Calu3 (cell line): ENCODE results near the gene SGCD. TPM values are rescaled to one million over a fixed set of nuclear protein-coding genes. Genes with fewer than 3 reads are reported as not detected.

Experiments
- BruUV-seq: library from RNA; stranded (reverse); fragments of 400-500 nt; replicated peaks from 2 replicates; lab custom pipeline; 2021; lab: Mats Ljungman, UMichigan
- CTCF ChIA-PET: fragments of 300-600 bp; sonication (Branson Sonifier 250); formaldehyde crosslinking; loops from one replicate; lab custom pipeline; 2022; ENCODE audit warnings: antibody characterized with exemption; lab: Charles Lee
- DNase-seq: peaks from one replicate; pipeline ENCODE4 v3.0.0; 2022
- H3K27ac Mint-ChIP-seq: one replicate; pipeline ENCODE4 v1.8.0; 2022; ENCODE audit warnings: mixed read lengths; ENCODE audit not compliant: unreplicated experiment
- H3K27me3 Mint-ChIP-seq: one replicate; pipeline ENCODE4 v1.8.0; 2022; ENCODE audit warnings: mixed read lengths; ENCODE audit not compliant: unreplicated experiment
- H3K36me3 Mint-ChIP-seq: one replicate; pipeline ENCODE4 v1.8.0; 2022; ENCODE audit warnings: mild to moderate bottlenecking, moderate library complexity, mixed read lengths; ENCODE audit not compliant: insufficient read depth, unreplicated experiment
- H3K4me1 Mint-ChIP-seq: one replicate; pipeline ENCODE4 v1.8.0; 2022; ENCODE audit warnings: mild to moderate bottlenecking, low read depth, mixed read lengths; ENCODE audit not compliant: unreplicated experiment
- H3K4me3 Mint-ChIP-seq: one replicate; pipeline ENCODE4 v1.8.0; 2022; ENCODE audit warnings: mild to moderate bottlenecking, low read depth, moderate library complexity, mixed read lengths; ENCODE audit not compliant: unreplicated experiment
- H3K9me3 Mint-ChIP-seq: one replicate; pipeline ENCODE4 v1.8.0; 2022; ENCODE audit warnings: low read depth, mixed read lengths; ENCODE audit not compliant: unreplicated experiment
- CTCF ChIP-seq: fragments of 200-600 bp; IDR thresholded peaks from one replicate; pipeline ENCODE4 v1.8.0; 2022; ENCODE audit warnings: antibody characterized with exemption; ENCODE audit not compliant: unreplicated experiment
- intact Hi-C: fragments of 100-400 bp; cut with micrococcal nuclease; formaldehyde crosslinking; loops from one replicate; pipeline ENCODE4 v1.10.0; 2022; ENCODE audit not compliant: unreplicated experiment
- total RNA-seq: library from RNA; stranded (reverse); gene quantifications from 2 replicates; pipeline ENCODE4 v1.2.3, GENCODE V29; 2022

The SGCD gene
- total RNA-seq, 1 experiment from 2014 or later = not detected

GRCh38 chr5:156402387-156402921 is 75.5 kb downstream of the SGCD start:
- no peaks in the 10 kb centered on the region for H3K36me3 Mint-ChIP-seq
- intact Hi-C loops = loop anchor here (5.0 kb wide), 1 partner anchor 850 kb away; no protein-coding TSS in a partner anchor

GRCh38 chr5:156405988-156406387 is 79.0 kb downstream of the SGCD start:
- Mint-ChIP-seq H3K9me3 (peaks cover 7% of the 10 kb centered on the region), H3K4me1 (no peaks in the 10 kb centered on the region), H3K36me3 (no peaks in the 10 kb centered on the region), H3K27me3 (peaks cover 20% of the 10 kb centered on the region), H3K27ac (no peak overlapping the region), H3K4me3 (no peak overlapping the region)
- intact Hi-C loops = no loop called here
- BruUV-seq = no TSS peak
- CTCF ChIA-PET = no interaction called here
- DNase-seq = no peak
- TF ChIP-seq CTCF = no peak

More at GRCh38 chr5:156402387-156402921, 75.5 kb downstream of the SGCD start:
- peaks cover 3% of the 10 kb centered on the region for H3K9me3 Mint-ChIP-seq
- no peaks in the 10 kb centered on the region for H3K27me3 Mint-ChIP-seq
- H3K4me1 Mint-ChIP-seq = no peaks in the 10 kb centered on the region
- H3K4me3 Mint-ChIP-seq = no peak overlapping the region
- no TSS peak for BruUV-seq
- TF ChIP-seq CTCF = no peak
- H3K27ac Mint-ChIP-seq = no peak overlapping the region
- DNase-seq = no peak
- CTCF ChIA-PET = no interaction called here

- no peak for TF ChIP-seq CTCF
- no peak for DNase-seq
- no TSS peak for BruUV-seq
- peaks cover 20% of the 10 kb centered on the region for H3K27me3 Mint-ChIP-seq
- H3K36me3 Mint-ChIP-seq = no peaks in the 10 kb centered on the region
- H3K4me3 Mint-ChIP-seq = no peak overlapping the region
- peaks cover 5% of the 10 kb centered on the region for H3K9me3 Mint-ChIP-seq
- CTCF ChIA-PET = no interaction called here
- no peaks in the 10 kb centered on the region for H3K4me1 Mint-ChIP-seq
- intact Hi-C loops = no loop called here
- no peak overlapping the region for H3K27ac Mint-ChIP-seq
Observed at GRCh38 chr5:156407251-156407650, 80.3 kb downstream of the SGCD start.

- Mint-ChIP-seq H3K27me3 (peaks cover 20% of the 10 kb centered on the region), H3K27ac (no peak overlapping the region), H3K36me3 (no peaks in the 10 kb centered on the region), H3K9me3 (peaks cover 4% of the 10 kb centered on the region), H3K4me3 (no peak overlapping the region), H3K4me1 (no peaks in the 10 kb centered on the region)
- no TSS peak for BruUV-seq
- TF ChIP-seq CTCF = no peak
- CTCF ChIA-PET = no interaction called here
- intact Hi-C loops = no loop called here
- DNase-seq = no peak
Observed at GRCh38 chr5:156409834-156410233, 82.9 kb downstream of the SGCD start.
